Inferior parietal cortex (tissue), 1 donor: ENCODE measurements around the gene C10orf71.

ENCODE experiments used
- DNase-seq: peaks from one replicate; pipeline ENCODE4 v3.0.0-alpha.2; 2016; ENCODE audit errors: extremely low spot score

Gene C10orf71

GRCh38 chr10:49295297-49295696 is 3.7 kb upstream of the C10orf71 start:
- no peak for DNase-seq

GRCh38 chr10:49296382-49296781 is 2.6 kb upstream of the C10orf71 start:
- DNase-seq = no peak

GRCh38 chr10:49296836-49297235 is 2.1 kb upstream of the C10orf71 start:
- DNase-seq = no peak

GRCh38 chr10:49297818-49298670 is 926 bp upstream of the C10orf71 start:
- DNase-seq = no peak

- DNase-seq = no peak
Observed at GRCh38 chr10:49298671-49298982, 343 bp upstream of the C10orf71 start.

GRCh38 chr10:49299816-49300139 is 808 bp downstream of the C10orf71 start:
- DNase-seq = no peak

- peak; percentile 16 for DNase-seq
Observed at GRCh38 chr10:49300140-49300974, 1.4 kb downstream of the C10orf71 start.

- DNase-seq = no peak
Observed at GRCh38 chr10:49301302-49301701, 2.3 kb downstream of the C10orf71 start.

GRCh38 chr10:49302088-49302487 is 3.1 kb downstream of the C10orf71 start:
- DNase-seq = no peak

GRCh38 chr10:49303711-49304110 is 4.7 kb downstream of the C10orf71 start:
- DNase-seq = no peak

GRCh38 chr10:49304137-49304536 is 5.2 kb downstream of the C10orf71 start:
- no peak for DNase-seq

GRCh38 chr10:49307921-49308320 is 9.0 kb downstream of the C10orf71 start:
- no peak for DNase-seq

GRCh38 chr10:49308881-49309280 is 9.9 kb downstream of the C10orf71 start:
- DNase-seq = no peak

- no peak for DNase-seq
Observed at GRCh38 chr10:49309691-49310411, 10.9 kb downstream of the C10orf71 start.

- DNase-seq = no peak
Observed at GRCh38 chr10:49310460-49310859, 11.5 kb downstream of the C10orf71 start.

- no peak for DNase-seq
Observed at GRCh38 chr10:49310901-49311554, 12.1 kb downstream of the C10orf71 start.

GRCh38 chr10:49311555-49312236 is 12.7 kb downstream of the C10orf71 start:
- DNase-seq = no peak

GRCh38 chr10:49312246-49312869 is 13.4 kb downstream of the C10orf71 start:
- no peak for DNase-seq

- no peak for DNase-seq
Observed at GRCh38 chr10:49313501-49314070, 14.6 kb downstream of the C10orf71 start.

GRCh38 chr10:49314806-49315205 is 15.8 kb downstream of the C10orf71 start:
- no peak for DNase-seq

- no peak for DNase-seq
Observed at GRCh38 chr10:49318028-49318427, 19.1 kb downstream of the C10orf71 start.
